Measurements from ENCODE around the gene AQP10. TPM values are rescaled to one million over a fixed set of nuclear protein-coding genes. Genes with fewer than 3 reads are reported as not detected.

AQP10 gene
- total RNA-seq, 1 donor from 2014 or later = not detected

- Histone ChIP-seq H3K4me3 (ENCODE audit: insufficient read depth, low read depth, low read length) (no peak overlapping the region), H2AFZ (ENCODE audit: low read depth, low read length) (no peak overlapping the region), H3K9me3 (ENCODE audit: insufficient read depth, low read depth, low read length) (no peaks in the 10 kb centered on the region), H3K9ac (ENCODE audit: low read length) (no peak overlapping the region), H4K20me1 (ENCODE audit: insufficient read depth, low read length) (peaks cover 53% of the 10 kb centered on the region), H3K36me3 (ENCODE audit: insufficient read depth, low read length) (peaks cover 56% of the 10 kb centered on the region), H3K79me2 (ENCODE audit: insufficient read depth, low read length) (no peaks in the 10 kb centered on the region), H3K27me3 (ENCODE audit: insufficient read depth, low read length) (no peaks in the 10 kb centered on the region), H3K4me2 (ENCODE audit: low read length) (no peak overlapping the region), H3K4me1 (ENCODE audit: insufficient read depth, low read length) (no peaks in the 10 kb centered on the region), H3K27ac (ENCODE audit: low read depth, low read length) (no peak overlapping the region)
- Mint-ChIP-seq H3K9me3 (ENCODE audit: unreplicated experiment) (no peaks in the 10 kb centered on the region), H3K4me1 (ENCODE audit: low read depth, unreplicated experiment) (peaks cover 7% of the 10 kb centered on the region), H3K36me3 (ENCODE audit: low read depth, unreplicated experiment) (peaks cover 64% of the 10 kb centered on the region), H3K27me3 (ENCODE audit: low read depth, unreplicated experiment) (no peaks in the 10 kb centered on the region), H3K4me3 (ENCODE audit: unreplicated experiment) (no peak overlapping the region), H3K27ac (ENCODE audit: unreplicated experiment) (no peak overlapping the region)
- no peak for DNase-seq (ENCODE audit: low read depth)
- FAIRE-seq = no peak
- TF ChIP-seq CTCF (IDR thresholded peaks at IDR 0.05; ENCODE audit: insufficient read depth, low read depth, low read length) = peak; percentile 72
- no peak for TF ChIP-seq EZH2 (IDR thresholded peaks at IDR 0.05; ENCODE audit: insufficient read depth, low read length)
These were observed 24.3 kb downstream of the AQP10 start for GRCh38 chr1:154344977-154345837.

- FAIRE-seq (no peak), DNase-seq (ENCODE audit: low read depth) (no peak)
- H3K27me3 ChIP-seq (ENCODE audit: insufficient read depth, low read length) = no peaks in the 10 kb centered on the region
- peaks cover 7% of the 10 kb centered on the region for H3K4me1 Mint-ChIP-seq (ENCODE audit: low read depth, unreplicated experiment)
- H3K4me3 Mint-ChIP-seq (ENCODE audit: unreplicated experiment) = no peak overlapping the region
- H3K27ac Mint-ChIP-seq (ENCODE audit: unreplicated experiment) = no peak overlapping the region
- no peak overlapping the region for H3K4me2 ChIP-seq (ENCODE audit: low read length)
- H3K27ac ChIP-seq (ENCODE audit: low read depth, low read length) = no peak overlapping the region
- no peak overlapping the region for H2AFZ ChIP-seq (ENCODE audit: low read depth, low read length)
- no peak overlapping the region for H3K4me3 ChIP-seq (ENCODE audit: insufficient read depth, low read depth, low read length)
- H3K36me3 ChIP-seq (ENCODE audit: insufficient read depth, low read length) = peaks cover 52% of the 10 kb centered on the region
- peaks cover 56% of the 10 kb centered on the region for H4K20me1 ChIP-seq (ENCODE audit: insufficient read depth, low read length)
- H3K79me2 ChIP-seq (ENCODE audit: insufficient read depth, low read length) = no peaks in the 10 kb centered on the region
- H3K27me3 Mint-ChIP-seq (ENCODE audit: low read depth, unreplicated experiment) = no peaks in the 10 kb centered on the region
- H3K9me3 ChIP-seq (ENCODE audit: insufficient read depth, low read depth, low read length) = no peaks in the 10 kb centered on the region
- H3K4me1 ChIP-seq (ENCODE audit: insufficient read depth, low read length) = no peaks in the 10 kb centered on the region
- no peak for TF ChIP-seq EZH2 (IDR thresholded peaks at IDR 0.05; ENCODE audit: insufficient read depth, low read length)
- TF ChIP-seq CTCF (IDR thresholded peaks at IDR 0.05; ENCODE audit: insufficient read depth, low read depth, low read length) = no peak
- no peak overlapping the region for H3K9ac ChIP-seq (ENCODE audit: low read length)
- H3K9me3 Mint-ChIP-seq (ENCODE audit: unreplicated experiment) = no peaks in the 10 kb centered on the region
- peaks cover 59% of the 10 kb centered on the region for H3K36me3 Mint-ChIP-seq (ENCODE audit: low read depth, unreplicated experiment)
These were observed 25.5 kb downstream of the AQP10 start for GRCh38 chr1:154346276-154346917.

All from astrocyte (in vitro differentiated cells and primary cell).